GM23338 (cell line): ENCODE data around the gene OR3A2.

Experiments used
- CREB1 ChIP-seq: fragments of 250-450 bp; sonication (Bioruptor Pico); IDR thresholded peaks from 2 replicates; pipeline ENCODE4 v1.5.0; 2020; ENCODE audit warnings: low read depth, mild to moderate bottlenecking, moderate library complexity
- CTCF ChIP-seq, 2 experiments: fragments of 200-600 bp in 1 of 2; sonication (generic) in 1 of 2; conservative IDR thresholded peaks; 2 replicates each; pipeline versions ENCODE4 v1.5.1 to v1.6.1; 2016 to 2017; ENCODE audit warnings: antibody characterized with exemption in 2 of 2, low read depth in 2 of 2, mild to moderate bottlenecking in 2 of 2, moderate library complexity in 1 of 2
- EZH2 ChIP-seq: fragments of 200-600 bp; sonication (generic); IDR thresholded peaks from one replicate; pipeline ENCODE4 v1.8.0; 2017; ENCODE audit warnings: antibody characterized with exemption, mild to moderate bottlenecking, low read depth; ENCODE audit not compliant: unreplicated experiment
- JUNB ChIP-seq: IDR thresholded peaks from one replicate; pipeline ENCODE4 v1.6.1; 2016; ENCODE audit warnings: antibody characterized with exemption; ENCODE audit not compliant: unreplicated experiment
- POLR2AphosphoS5 ChIP-seq: IDR thresholded peaks from 2 replicates; pipeline ENCODE4 v1.6.1; 2016; ENCODE audit warnings: antibody characterized with exemption, low read depth
- ZNF114 ChIP-seq: fragments of 250-450 bp; sonication (Bioruptor Pico); IDR thresholded peaks from 2 replicates; pipeline ENCODE4 v1.5.0; 2020; ENCODE audit warnings: mild to moderate bottlenecking, moderate library complexity

DNA sequence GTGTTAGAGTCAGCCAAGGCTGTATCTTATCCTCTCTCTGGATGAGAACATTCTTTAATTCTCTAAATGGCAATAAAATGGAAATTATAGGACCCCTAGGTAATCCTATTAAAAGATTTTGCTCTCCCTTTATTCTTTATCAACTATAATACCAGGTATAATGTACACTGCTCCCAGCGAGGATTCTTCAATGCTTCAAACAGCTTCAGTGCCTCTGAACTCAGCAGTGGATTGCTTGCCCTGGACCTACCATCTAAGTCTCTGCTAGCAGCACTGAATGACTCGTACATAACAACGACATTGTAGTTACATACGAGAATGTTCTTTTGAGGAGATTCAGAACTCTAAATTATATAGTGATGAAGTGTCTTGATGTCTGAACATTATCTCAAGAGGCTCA is 3.7 kb upstream of the OR3A2 start:
- no peak for TF ChIP-seq CTCF (conservative IDR thresholded peaks at IDR 0.05; ENCODE audit: low read depth in 2 of 2)
- no peak for TF ChIP-seq POLR2AphosphoS5
- no peak for TF ChIP-seq JUNB
- TF ChIP-seq EZH2: no peak
- TF ChIP-seq CREB1 (CRISPR knock-in tag): no peak
- no peak for TF ChIP-seq ZNF114 (CRISPR knock-in tag)
